ENCODE results near the gene TNS3. TPM values are rescaled to one million over a fixed set of nuclear protein-coding genes. Genes with fewer than 3 reads are reported as not detected.

The TNS3 gene
- total RNA-seq, 1 donor from 2014 or later: 92.9 TPM

DNA sequence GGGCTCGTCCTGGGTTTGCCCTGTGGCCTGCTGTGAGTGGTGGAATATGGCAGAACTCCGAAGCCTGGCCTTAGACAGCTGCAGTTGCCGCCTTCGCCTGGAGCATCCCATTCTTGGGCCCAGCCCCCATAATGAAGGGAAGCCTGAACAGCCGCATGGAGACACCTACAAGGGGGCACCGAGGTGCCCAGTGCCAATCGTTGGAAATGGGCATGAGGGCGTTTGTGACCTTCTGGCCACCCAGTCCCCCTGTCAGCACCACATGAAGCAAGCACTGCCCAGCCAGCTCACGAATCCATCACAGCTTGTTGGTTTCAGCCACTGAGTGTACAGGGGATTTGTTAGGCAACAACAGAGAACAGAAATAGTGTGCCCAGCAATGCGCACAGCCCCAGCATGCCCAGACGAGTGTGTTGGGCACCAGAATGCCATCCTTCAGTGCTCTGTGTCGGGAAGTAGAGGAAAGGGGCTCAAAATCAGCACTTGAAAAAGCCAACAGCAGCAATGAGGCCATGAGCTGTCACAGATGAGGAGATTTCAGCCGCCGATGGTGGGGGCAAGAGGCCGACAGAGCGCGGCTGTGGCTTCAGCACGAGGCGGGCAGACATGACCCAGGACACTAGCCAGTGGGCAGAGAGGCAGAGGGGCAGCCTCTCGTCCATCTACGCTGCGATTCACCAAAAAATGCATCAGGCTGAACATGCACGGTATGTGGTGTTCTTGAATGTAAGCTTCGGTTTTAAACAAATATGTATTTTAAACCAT is 91.2 kb downstream of the TNS3 start:
- H3K9me3 ChIP-seq (ENCODE audit: insufficient read depth, low read depth, low read length): no peaks in the 10 kb centered on the region
- FAIRE-seq: no peak
- H3K79me2 ChIP-seq (ENCODE audit: insufficient read depth, low read length): peaks cover 82% of the 10 kb centered on the region
- no peak overlapping the region for H3K9ac ChIP-seq (ENCODE audit: low read length)
- Mint-ChIP-seq H3K4me1 (ENCODE audit: low read depth, unreplicated experiment) (peaks cover 46% of the 10 kb centered on the region), H3K27ac (ENCODE audit: unreplicated experiment) (no peak overlapping the region), H3K9me3 (ENCODE audit: unreplicated experiment) (no peaks in the 10 kb centered on the region), H3K36me3 (ENCODE audit: low read depth, unreplicated experiment) (peaks cover 22% of the 10 kb centered on the region), H3K27me3 (ENCODE audit: low read depth, unreplicated experiment) (no peaks in the 10 kb centered on the region), H3K4me3 (ENCODE audit: unreplicated experiment) (no peak overlapping the region)
- peaks cover 19% of the 10 kb centered on the region for H3K4me1 ChIP-seq (ENCODE audit: insufficient read depth, low read length)
- H3K4me2 ChIP-seq (ENCODE audit: low read length): no peak overlapping the region
- TF ChIP-seq EZH2 (IDR thresholded peaks at IDR 0.05; ENCODE audit: insufficient read depth, low read length) (no peak), CTCF (IDR thresholded peaks at IDR 0.05; ENCODE audit: insufficient read depth, low read depth, low read length) (no peak)
- no peak overlapping the region for H3K4me3 ChIP-seq (ENCODE audit: insufficient read depth, low read depth, low read length)
- no peak for DNase-seq (ENCODE audit: low read depth)
- no peak overlapping the region for H2AFZ ChIP-seq (ENCODE audit: low read depth, low read length)
- H3K27ac ChIP-seq (ENCODE audit: low read depth, low read length): no peak overlapping the region
- H4K20me1 ChIP-seq (ENCODE audit: insufficient read depth, low read length): peaks cover 42% of the 10 kb centered on the region
- no peaks in the 10 kb centered on the region for H3K36me3 ChIP-seq (ENCODE audit: insufficient read depth, low read length)
- no peaks in the 10 kb centered on the region for H3K27me3 ChIP-seq (ENCODE audit: insufficient read depth, low read length)

GRCh38 chr7:47489624-47490023 is 92.3 kb downstream of the TNS3 start:
- Histone ChIP-seq H3K4me2 (ENCODE audit: low read length) (no peak overlapping the region), H3K27me3 (ENCODE audit: insufficient read depth, low read length) (no peaks in the 10 kb centered on the region), H3K4me1 (ENCODE audit: insufficient read depth, low read length) (peaks cover 26% of the 10 kb centered on the region), H4K20me1 (ENCODE audit: insufficient read depth, low read length) (peaks cover 37% of the 10 kb centered on the region), H2AFZ (ENCODE audit: low read depth, low read length) (no peak overlapping the region), H3K9me3 (ENCODE audit: insufficient read depth, low read depth, low read length) (no peaks in the 10 kb centered on the region), H3K4me3 (ENCODE audit: insufficient read depth, low read depth, low read length) (no peak overlapping the region), H3K79me2 (ENCODE audit: insufficient read depth, low read length) (peaks cover 85% of the 10 kb centered on the region), H3K36me3 (ENCODE audit: insufficient read depth, low read length) (no peaks in the 10 kb centered on the region), H3K27ac (ENCODE audit: low read depth, low read length) (no peak overlapping the region), H3K9ac (ENCODE audit: low read length) (no peak overlapping the region)
- Mint-ChIP-seq H3K27ac (ENCODE audit: unreplicated experiment) (peak overlapping the region; percentile 28), H3K27me3 (ENCODE audit: low read depth, unreplicated experiment) (no peaks in the 10 kb centered on the region), H3K9me3 (ENCODE audit: unreplicated experiment) (no peaks in the 10 kb centered on the region), H3K36me3 (ENCODE audit: low read depth, unreplicated experiment) (peaks cover 23% of the 10 kb centered on the region), H3K4me3 (ENCODE audit: unreplicated experiment) (no peak overlapping the region), H3K4me1 (ENCODE audit: low read depth, unreplicated experiment) (peaks cover 46% of the 10 kb centered on the region)
- DNase-seq (ENCODE audit: low read depth) (no peak), FAIRE-seq (no peak)
- TF ChIP-seq EZH2 (IDR thresholded peaks at IDR 0.05; ENCODE audit: insufficient read depth, low read length): no peak

DNA sequence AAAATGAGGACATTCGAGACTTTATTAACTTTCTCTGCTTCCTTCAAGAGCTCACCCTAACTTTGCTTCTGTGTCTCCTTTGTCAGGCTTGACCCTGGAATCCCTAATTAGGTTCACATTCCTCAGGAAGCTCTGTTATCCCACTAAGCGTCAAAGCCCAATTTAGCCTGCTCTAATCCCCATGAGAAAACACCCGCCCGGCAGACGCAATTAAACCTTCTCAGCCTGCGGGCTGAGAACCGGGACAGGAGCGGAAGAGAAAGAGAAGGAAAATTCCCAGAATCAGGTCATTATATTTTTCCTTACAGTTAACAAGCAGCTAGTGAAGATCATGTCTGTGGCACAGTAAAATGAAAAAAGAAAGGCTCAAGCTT is 93.0 kb downstream of the TNS3 start:
- no peak overlapping the region for H3K4me2 ChIP-seq (ENCODE audit: low read length)
- peaks cover 40% of the 10 kb centered on the region for H3K4me1 Mint-ChIP-seq (ENCODE audit: low read depth, unreplicated experiment)
- H3K4me3 ChIP-seq (ENCODE audit: insufficient read depth, low read depth, low read length): no peak overlapping the region
- peaks cover 86% of the 10 kb centered on the region for H3K79me2 ChIP-seq (ENCODE audit: insufficient read depth, low read length)
- H3K9ac ChIP-seq (ENCODE audit: low read length): no peak overlapping the region
- no peak overlapping the region for H3K4me3 Mint-ChIP-seq (ENCODE audit: unreplicated experiment)
- no peak for FAIRE-seq
- no peak overlapping the region for H2AFZ ChIP-seq (ENCODE audit: low read depth, low read length)
- peaks cover 32% of the 10 kb centered on the region for H4K20me1 ChIP-seq (ENCODE audit: insufficient read depth, low read length)
- no peaks in the 10 kb centered on the region for H3K36me3 ChIP-seq (ENCODE audit: insufficient read depth, low read length)
- H3K27ac Mint-ChIP-seq (ENCODE audit: unreplicated experiment): no peak overlapping the region
- TF ChIP-seq CTCF (IDR thresholded peaks at IDR 0.05; ENCODE audit: insufficient read depth, low read depth, low read length) (no peak), EZH2 (IDR thresholded peaks at IDR 0.05; ENCODE audit: insufficient read depth, low read length) (no peak)
- no peak overlapping the region for H3K27ac ChIP-seq (ENCODE audit: low read depth, low read length)
- no peaks in the 10 kb centered on the region for H3K27me3 Mint-ChIP-seq (ENCODE audit: low read depth, unreplicated experiment)
- no peaks in the 10 kb centered on the region for H3K27me3 ChIP-seq (ENCODE audit: insufficient read depth, low read length)
- no peaks in the 10 kb centered on the region for H3K9me3 ChIP-seq (ENCODE audit: insufficient read depth, low read depth, low read length)
- H3K36me3 Mint-ChIP-seq (ENCODE audit: low read depth, unreplicated experiment): peaks cover 17% of the 10 kb centered on the region
- no peak for DNase-seq (ENCODE audit: low read depth)
- H3K4me1 ChIP-seq (ENCODE audit: insufficient read depth, low read length): peaks cover 26% of the 10 kb centered on the region
- H3K9me3 Mint-ChIP-seq (ENCODE audit: unreplicated experiment): no peaks in the 10 kb centered on the region
